ENCODE measurements around the gene IQCM. TPM values are rescaled to one million over a fixed set of nuclear protein-coding genes. Genes with fewer than 3 reads are reported as not detected.

Gene IQCM
- total RNA-seq, 1 experiment from 2014 or later: not detected

DNA sequence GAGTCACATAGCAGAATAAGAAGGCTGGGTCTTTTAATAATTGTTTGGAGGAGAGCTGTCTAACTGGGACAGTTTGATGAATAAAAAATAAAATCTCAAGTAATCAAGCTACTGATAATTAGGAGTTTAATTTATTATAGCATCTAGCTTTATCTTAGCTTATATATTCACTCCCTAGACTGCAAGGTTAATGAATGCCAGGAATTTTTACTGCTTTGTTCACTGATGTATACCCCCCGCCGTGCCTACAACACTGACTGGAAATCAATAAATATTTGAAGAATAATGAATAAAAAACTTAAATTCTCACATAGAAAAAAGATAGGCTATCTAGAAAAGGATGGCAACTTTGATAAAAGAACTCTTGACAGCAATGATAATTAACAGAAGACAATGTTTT, 59.7 kb downstream of the IQCM start:
- no peak for TF ChIP-seq TCF7L2 (IDR thresholded peaks at IDR 0.05; ENCODE audit: low read depth, low read length)
- no peak for TF ChIP-seq POLR2AphosphoS5 (IDR thresholded peaks at IDR 0.05; ENCODE audit: low read depth, low read length)
- TF ChIP-seq SIN3A (IDR thresholded peaks at IDR 0.05; ENCODE audit: borderline replicate concordance, insufficient read depth, low read depth, low read length): no peak
- TF ChIP-seq, protein P1, sequence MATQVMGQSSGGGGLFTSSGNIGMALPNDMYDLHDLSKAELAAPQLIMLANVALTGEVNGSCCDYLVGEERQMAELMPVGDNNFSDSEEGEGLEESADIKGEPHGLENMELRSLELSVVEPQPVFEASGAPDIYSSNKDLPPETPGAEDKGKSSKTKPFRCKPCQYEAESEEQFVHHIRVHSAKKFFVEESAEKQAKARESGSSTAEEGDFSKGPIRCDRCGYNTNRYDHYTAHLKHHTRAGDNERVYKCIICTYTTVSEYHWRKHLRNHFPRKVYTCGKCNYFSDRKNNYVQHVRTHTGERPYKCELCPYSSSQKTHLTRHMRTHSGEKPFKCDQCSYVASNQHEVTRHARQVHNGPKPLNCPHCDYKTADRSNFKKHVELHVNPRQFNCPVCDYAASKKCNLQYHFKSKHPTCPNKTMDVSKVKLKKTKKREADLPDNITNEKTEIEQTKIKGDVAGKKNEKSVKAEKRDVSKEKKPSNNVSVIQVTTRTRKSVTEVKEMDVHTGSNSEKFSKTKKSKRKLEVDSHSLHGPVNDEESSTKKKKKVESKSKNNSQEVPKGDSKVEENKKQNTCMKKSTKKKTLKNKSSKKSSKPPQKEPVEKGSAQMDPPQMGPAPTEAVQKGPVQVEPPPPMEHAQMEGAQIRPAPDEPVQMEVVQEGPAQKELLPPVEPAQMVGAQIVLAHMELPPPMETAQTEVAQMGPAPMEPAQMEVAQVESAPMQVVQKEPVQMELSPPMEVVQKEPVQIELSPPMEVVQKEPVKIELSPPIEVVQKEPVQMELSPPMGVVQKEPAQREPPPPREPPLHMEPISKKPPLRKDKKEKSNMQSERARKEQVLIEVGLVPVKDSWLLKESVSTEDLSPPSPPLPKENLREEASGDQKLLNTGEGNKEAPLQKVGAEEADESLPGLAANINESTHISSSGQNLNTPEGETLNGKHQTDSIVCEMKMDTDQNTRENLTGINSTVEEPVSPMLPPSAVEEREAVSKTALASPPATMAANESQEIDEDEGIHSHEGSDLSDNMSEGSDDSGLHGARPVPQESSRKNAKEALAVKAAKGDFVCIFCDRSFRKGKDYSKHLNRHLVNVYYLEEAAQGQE (IDR thresholded peaks at IDR 0.05; ENCODE audit: insufficient read depth in 1 of 2, low read depth in 2 of 2, low read length in 1 of 2): no peak
- TF ChIP-seq, protein P2, sequence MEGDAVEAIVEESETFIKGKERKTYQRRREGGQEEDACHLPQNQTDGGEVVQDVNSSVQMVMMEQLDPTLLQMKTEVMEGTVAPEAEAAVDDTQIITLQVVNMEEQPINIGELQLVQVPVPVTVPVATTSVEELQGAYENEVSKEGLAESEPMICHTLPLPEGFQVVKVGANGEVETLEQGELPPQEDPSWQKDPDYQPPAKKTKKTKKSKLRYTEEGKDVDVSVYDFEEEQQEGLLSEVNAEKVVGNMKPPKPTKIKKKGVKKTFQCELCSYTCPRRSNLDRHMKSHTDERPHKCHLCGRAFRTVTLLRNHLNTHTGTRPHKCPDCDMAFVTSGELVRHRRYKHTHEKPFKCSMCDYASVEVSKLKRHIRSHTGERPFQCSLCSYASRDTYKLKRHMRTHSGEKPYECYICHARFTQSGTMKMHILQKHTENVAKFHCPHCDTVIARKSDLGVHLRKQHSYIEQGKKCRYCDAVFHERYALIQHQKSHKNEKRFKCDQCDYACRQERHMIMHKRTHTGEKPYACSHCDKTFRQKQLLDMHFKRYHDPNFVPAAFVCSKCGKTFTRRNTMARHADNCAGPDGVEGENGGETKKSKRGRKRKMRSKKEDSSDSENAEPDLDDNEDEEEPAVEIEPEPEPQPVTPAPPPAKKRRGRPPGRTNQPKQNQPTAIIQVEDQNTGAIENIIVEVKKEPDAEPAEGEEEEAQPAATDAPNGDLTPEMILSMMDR (IDR thresholded peaks at IDR 0.05): no peak
- no peak for ATAC-seq
- intact Hi-C loops (cut with micrococcal nuclease; ENCODE audit: unreplicated experiment) (no loop called here), in situ Hi-C loops (cut with HindIII; ENCODE audit: low pct_unique_long_range_greater_than_20kb, low sequenced_read_pairs) (no loop called here)
- H3K27me3 ChIP-seq (ENCODE audit: control insufficient read depth, insufficient read depth, low read length): no peaks in the 10 kb centered on the region
- H3K36me3 ChIP-seq (ENCODE audit: control insufficient read depth, insufficient read depth, low read length): no peaks in the 10 kb centered on the region
- CTCF ChIA-PET: no interaction called here
- H3K4me3 ChIP-seq (ENCODE audit: low read depth in 2 of 2, low read length in 2 of 2): no peak overlapping the region
- no peak for DNase-seq (ENCODE audit: low read depth, low spot score)
- H3K27ac ChIP-seq (ENCODE audit: low read length): no peak overlapping the region
- no peaks in the 10 kb centered on the region for H3K9me3 ChIP-seq (ENCODE audit: control insufficient read depth, insufficient read depth, low read depth, low read length)
- POLR2A ChIA-PET: no interaction called here
- no TSS peak for BruUV-seq (replicated peaks)
- H3K4me1 ChIP-seq (ENCODE audit: control insufficient read depth, insufficient read depth, low read length): no peaks in the 10 kb centered on the region

DNA sequence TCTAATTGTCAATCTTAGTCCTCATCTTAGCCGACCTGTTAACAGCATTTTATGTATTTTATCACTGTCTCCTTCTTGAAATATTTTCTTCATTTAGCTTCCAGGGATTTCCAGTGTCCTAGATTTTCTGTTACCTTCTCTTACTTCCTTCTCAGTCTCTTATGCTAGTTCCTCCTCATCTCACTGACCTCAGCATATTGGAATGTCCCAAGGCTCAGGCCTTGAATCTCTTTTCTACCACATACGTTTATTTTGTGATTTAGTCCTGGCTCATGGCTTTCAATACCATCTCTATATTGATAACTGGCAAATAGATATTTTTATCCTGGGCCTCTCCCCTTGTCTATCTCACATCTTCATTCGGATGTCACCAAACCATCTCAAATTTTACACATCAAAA, 61.1 kb downstream of the IQCM start:
- Histone ChIP-seq H3K27me3 (ENCODE audit: control insufficient read depth, insufficient read depth, low read length) (no peaks in the 10 kb centered on the region), H3K9me3 (ENCODE audit: control insufficient read depth, insufficient read depth, low read depth, low read length) (no peaks in the 10 kb centered on the region), H3K36me3 (ENCODE audit: control insufficient read depth, insufficient read depth, low read length) (no peaks in the 10 kb centered on the region), H3K27ac (ENCODE audit: low read length) (no peak overlapping the region), H3K4me3 (ENCODE audit: low read depth in 2 of 2, low read length in 2 of 2) (no peak overlapping the region), H3K4me1 (ENCODE audit: control insufficient read depth, insufficient read depth, low read length) (no peaks in the 10 kb centered on the region)
- in situ Hi-C loops (cut with HindIII; ENCODE audit: low pct_unique_long_range_greater_than_20kb, low sequenced_read_pairs): no loop called here
- BruUV-seq (replicated peaks): no TSS peak
- POLR2A ChIA-PET: no interaction called here
- intact Hi-C loops (cut with micrococcal nuclease; ENCODE audit: unreplicated experiment): no loop called here
- DNase-seq (ENCODE audit: low read depth, low spot score) (no peak), ATAC-seq (no peak)
- TF ChIP-seq, protein P1 (IDR thresholded peaks at IDR 0.05; ENCODE audit: insufficient read depth in 1 of 2, low read depth in 2 of 2, low read length in 1 of 2): no peak
- TF ChIP-seq, protein P2 (IDR thresholded peaks at IDR 0.05): no peak
- no peak for TF ChIP-seq SIN3A (IDR thresholded peaks at IDR 0.05; ENCODE audit: borderline replicate concordance, insufficient read depth, low read depth, low read length)
- no peak for TF ChIP-seq POLR2AphosphoS5 (IDR thresholded peaks at IDR 0.05; ENCODE audit: low read depth, low read length)
- TF ChIP-seq TCF7L2 (IDR thresholded peaks at IDR 0.05; ENCODE audit: low read depth, low read length): no peak
- CTCF ChIA-PET: no interaction called here
